Endothelial cell (in vitro differentiated cells): ENCODE results near the gene MEF2D. TPM values are rescaled to one million over a fixed set of nuclear protein-coding genes. Genes with fewer than 3 reads are reported as not detected.

Source experiments
- DNase-seq: peaks from one replicate; pipeline ENCODE4 v3.0.0; 2021; ENCODE audit warnings: low spot score
- H3K27ac Mint-ChIP-seq: one replicate; pipeline ENCODE4 v1.8.0; 2021; ENCODE audit warnings: mixed read lengths, inconsistent platforms; ENCODE audit not compliant: unreplicated experiment
- H3K27me3 Mint-ChIP-seq: one replicate; pipeline ENCODE4 v1.8.0; 2021; ENCODE audit warnings: mild to moderate bottlenecking, moderate library complexity, mixed read lengths, inconsistent platforms; ENCODE audit not compliant: unreplicated experiment
- H3K36me3 Mint-ChIP-seq: one replicate; pipeline ENCODE4 v1.8.0; 2021; ENCODE audit warnings: mild to moderate bottlenecking, low read depth, mixed read lengths, inconsistent platforms; ENCODE audit not compliant: unreplicated experiment
- H3K4me1 Mint-ChIP-seq: one replicate; pipeline ENCODE4 v1.8.0; 2021; ENCODE audit warnings: mild to moderate bottlenecking, mixed read lengths, inconsistent platforms; ENCODE audit not compliant: unreplicated experiment
- H3K4me3 Mint-ChIP-seq: one replicate; pipeline ENCODE4 v1.8.0; 2021; ENCODE audit warnings: mild to moderate bottlenecking, mixed read lengths, inconsistent platforms; ENCODE audit not compliant: unreplicated experiment
- H3K9me3 Mint-ChIP-seq: one replicate; pipeline ENCODE4 v1.8.0; 2021; ENCODE audit warnings: mixed read lengths, inconsistent platforms; ENCODE audit not compliant: unreplicated experiment
- CTCF ChIP-seq: fragments of 200-600 bp; sonication (generic); IDR thresholded peaks from one replicate; pipeline ENCODE4 v1.5.0; 2021; ENCODE audit warnings: antibody characterized with exemption; ENCODE audit not compliant: unreplicated experiment
- total RNA-seq: library from RNA; stranded (reverse); fragmentation: NEBNext Ultra II Directional; extraction: Animal tissue kit (Norgen Biotek cat#: 25700); gene quantifications from one replicate; pipeline ENCODE4 v1.2.1, GENCODE V29; 2021; ENCODE audit not compliant: unreplicated experiment

The MEF2D gene
- total RNA-seq, 1 donor from 2014 or later, result 45.2 TPM

DNA sequence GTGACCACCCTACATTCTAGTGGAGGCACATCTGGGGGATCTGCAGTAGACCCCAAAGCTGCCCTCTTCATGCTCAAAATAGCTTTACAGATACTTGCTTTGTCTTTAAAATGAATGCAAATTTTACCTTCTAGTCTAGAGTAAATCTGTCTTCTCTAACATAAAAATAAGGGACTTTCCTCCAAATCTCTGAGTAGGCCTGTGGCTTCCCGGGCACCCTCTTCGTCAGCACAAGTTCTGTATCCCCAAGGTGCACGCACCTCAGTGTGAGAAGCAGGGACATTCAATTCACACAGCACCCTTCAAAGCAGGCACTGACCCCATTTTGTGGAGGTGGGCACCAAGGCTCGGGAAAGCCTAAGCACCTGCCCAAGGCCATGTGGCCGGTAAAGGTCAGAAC is 19.0 kb downstream of the MEF2D start:
- DNase-seq, result no peak
- Mint-ChIP-seq H3K27me3 (peaks cover 8% of the 10 kb centered on the region), H3K4me3 (peak overlapping the region; percentile 1), H3K9me3 (no peaks in the 10 kb centered on the region), H3K27ac (no peak overlapping the region), H3K4me1 (peaks cover 11% of the 10 kb centered on the region), H3K36me3 (peaks cover 49% of the 10 kb centered on the region)
- TF ChIP-seq CTCF, result no peak

DNA sequence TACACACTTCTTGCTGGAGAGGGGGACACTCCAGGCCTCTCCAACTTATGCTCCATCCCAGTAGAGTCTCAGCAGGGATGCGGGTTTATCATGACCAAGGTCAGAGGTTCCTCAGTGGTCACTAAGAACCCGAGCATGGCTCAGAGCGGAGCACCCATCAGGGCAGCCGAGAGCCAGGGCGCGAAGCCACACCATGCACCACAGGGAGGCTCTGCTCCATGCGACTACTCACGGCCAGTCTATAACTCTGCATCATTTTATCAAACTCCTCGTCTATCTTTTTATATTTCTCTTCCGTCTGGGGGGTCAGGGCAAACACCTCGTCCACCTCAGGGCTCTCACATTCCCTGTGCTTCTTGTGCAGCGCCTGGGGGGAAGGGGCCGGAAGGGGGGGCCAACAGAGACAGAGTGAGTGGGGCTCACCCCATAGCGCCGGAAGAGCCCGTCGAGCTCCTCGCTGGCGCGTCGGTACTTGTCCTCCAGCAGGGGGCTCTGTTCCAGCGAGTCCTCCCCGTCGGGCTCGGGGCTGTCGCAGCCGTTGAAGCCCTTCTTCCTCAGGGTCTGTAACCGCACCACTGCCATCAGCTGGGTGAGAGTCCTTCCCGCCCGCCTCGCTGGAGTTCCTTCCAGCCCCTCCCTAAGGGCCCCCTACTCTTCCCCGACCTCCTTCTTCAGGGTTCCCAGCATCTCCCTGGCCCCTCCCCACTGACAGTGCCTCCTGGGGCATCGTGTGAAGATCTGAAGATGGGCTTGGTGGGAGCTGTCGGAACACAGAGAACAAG is 20.0 kb downstream of the MEF2D start:
- Mint-ChIP-seq H3K36me3 (peaks cover 55% of the 10 kb centered on the region), H3K4me3 (peak overlapping the region; percentile 74), H3K27ac (no peak overlapping the region)

DNA sequence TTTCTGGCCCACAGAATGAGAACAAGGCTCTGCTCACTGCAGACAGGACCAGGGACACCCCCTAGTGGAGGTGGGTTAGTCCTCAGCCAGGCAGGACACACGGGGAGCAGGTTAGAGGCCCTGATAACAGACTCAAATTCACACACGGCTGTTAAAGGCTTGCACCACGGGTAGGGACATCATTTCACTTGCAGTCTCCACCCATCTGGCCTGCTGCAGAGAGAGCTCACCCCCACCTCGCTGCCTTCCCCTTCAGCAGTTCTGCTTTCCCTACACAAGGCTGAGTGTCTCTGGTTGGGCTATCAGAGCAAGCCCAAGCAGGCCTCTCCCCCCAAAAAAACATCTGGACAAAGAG is 20.6 kb downstream of the MEF2D start:
- Mint-ChIP-seq H3K4me1 (peaks cover 11% of the 10 kb centered on the region), H3K4me3 (peak overlapping the region; percentile 74), H3K27ac (no peak overlapping the region), H3K36me3 (peaks cover 58% of the 10 kb centered on the region), H3K9me3 (no peaks in the 10 kb centered on the region), H3K27me3 (peaks cover 8% of the 10 kb centered on the region)
- no peak for DNase-seq
- TF ChIP-seq CTCF, result no peak

More for the DNA sequence above, 20.0 kb downstream of the MEF2D start:
- peak; percentile 86 for DNase-seq
- Mint-ChIP-seq H3K27me3 (peaks cover 9% of the 10 kb centered on the region), H3K9me3 (no peaks in the 10 kb centered on the region), H3K4me1 (peaks cover 11% of the 10 kb centered on the region)
- TF ChIP-seq CTCF, result peak; percentile 74

DNA sequence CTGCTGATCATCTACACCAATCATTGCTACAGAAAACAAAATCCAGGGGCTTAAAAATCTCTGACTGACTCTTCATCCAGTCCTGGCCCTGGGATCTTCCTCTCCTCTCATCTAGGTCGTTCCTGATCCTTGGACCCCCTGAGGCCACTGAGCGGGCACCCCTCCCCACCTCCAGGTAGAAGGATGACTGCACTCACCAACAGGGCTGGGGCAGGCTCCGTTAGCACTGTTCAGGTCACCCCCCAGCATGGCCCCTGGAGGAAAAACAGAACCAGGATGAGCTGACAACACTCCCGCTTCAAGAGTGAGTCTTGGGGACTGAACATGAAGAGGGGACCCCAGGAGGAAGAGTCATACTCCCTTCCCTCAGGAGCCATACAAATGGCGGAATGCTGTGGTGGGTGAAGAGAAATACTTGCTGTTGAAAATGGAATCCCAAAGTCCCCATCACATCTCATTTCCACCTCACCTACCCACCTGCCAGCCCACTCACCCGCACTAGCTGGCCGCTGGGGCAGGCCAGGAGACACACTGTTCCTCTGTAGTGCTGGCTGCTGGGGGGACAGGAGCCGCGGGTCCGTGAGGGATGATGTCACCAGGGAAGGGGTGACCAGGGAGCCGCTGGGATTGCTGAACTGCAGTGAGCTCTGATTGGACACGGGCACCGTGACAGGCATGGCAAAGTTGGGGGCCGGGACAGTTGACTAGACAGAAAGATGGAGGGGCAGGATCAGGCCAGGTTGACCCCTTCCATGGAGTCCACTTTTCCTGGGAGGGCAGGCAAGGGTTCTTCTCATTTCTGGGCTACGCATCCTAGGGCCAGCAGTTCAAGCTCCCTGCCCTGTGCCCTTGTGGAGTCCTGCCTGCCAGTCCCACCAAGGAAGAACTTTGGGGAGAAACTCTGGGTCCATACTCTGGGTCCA is 21.2 kb downstream of the MEF2D start:
- Mint-ChIP-seq H3K36me3 (peaks cover 57% of the 10 kb centered on the region), H3K4me1 (peaks cover 11% of the 10 kb centered on the region), H3K27ac (no peak overlapping the region)

More for the DNA sequence above, 21.2 kb downstream of the MEF2D start:
- Mint-ChIP-seq H3K9me3 (no peaks in the 10 kb centered on the region), H3K4me3 (peak overlapping the region; percentile 54), H3K27me3 (peaks cover 8% of the 10 kb centered on the region)
- DNase-seq, result no peak
- no peak for TF ChIP-seq CTCF
